ENCODE results near the gene CNTNAP3B.
A peak's percentile ranks its signal among the peaks of the same experiment; 100 is the strongest.
"Not testable (repeated sequence)": the region's sequence is repeated elsewhere in the genome, so short reads cannot be mapped to it uniquely, and the experiment has no call there.

The CNTNAP3B gene

DNA sequence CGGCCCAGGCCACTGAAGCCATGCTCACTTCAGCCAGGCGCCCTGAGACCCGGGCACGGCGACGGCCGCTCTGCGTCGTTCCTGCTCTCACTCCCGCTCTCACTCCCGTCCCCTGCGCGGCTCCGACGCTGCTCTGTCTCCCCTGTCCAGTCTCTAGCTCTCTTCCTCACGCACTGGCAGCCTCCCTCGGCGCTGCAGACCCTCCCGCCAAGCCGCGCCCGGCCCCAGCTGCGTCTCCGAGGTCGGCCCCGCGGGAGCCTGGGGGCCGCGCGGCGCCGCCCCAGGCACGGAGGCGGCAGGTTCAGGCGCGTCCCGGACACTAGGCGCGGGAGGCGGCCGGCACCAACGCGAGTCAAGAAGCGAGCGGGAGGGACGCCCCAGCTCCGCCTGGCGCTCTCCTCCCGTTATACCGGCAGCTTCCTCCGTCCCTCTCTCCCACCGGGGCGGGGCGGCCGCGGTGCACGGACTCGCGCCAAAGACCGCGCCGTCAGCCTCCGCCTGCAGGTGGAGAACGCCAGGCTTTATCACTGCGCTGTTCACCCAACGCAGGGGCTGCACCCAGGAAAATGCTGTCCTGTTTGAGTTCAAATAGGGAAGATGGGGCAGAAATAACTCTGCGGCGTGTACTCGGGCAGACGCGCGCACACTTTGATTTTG is at the start of gene CNTNAP3B:
CNTNAP3B (minus strand) TSS at position 354 of the 657 bp plus-strand sequence; CDS start at position 22, 332 bp downstream.
- H3K79me2 ChIP-seq (ENCODE audit: insufficient read depth, low read length); H3K27me3 ChIP-seq (ENCODE audit: insufficient read depth, low read length, poor library complexity); H3K4me2 ChIP-seq (ENCODE audit: insufficient read depth, low read length); H3K4me1 ChIP-seq (ENCODE audit: insufficient read depth, low read length); H3K36me3 ChIP-seq (ENCODE audit: insufficient read depth, low read length); H3K9me3 ChIP-seq (ENCODE audit: insufficient read depth, low read length, severe bottlenecking); H3K27ac ChIP-seq (ENCODE audit: low read length); H3K9ac ChIP-seq (ENCODE audit: low read depth, low read length); DNase-seq; ATAC-seq (ENCODE audit: insufficient read depth, low read depth); H4K20me1 ChIP-seq (ENCODE audit: insufficient read depth, low read length); H2AFZ ChIP-seq (ENCODE audit: low read depth, low read length); H3K4me3 ChIP-seq (ENCODE audit: low read depth in 1 of 2, low read length in 2 of 2): not testable (repeated sequence)

DNA sequence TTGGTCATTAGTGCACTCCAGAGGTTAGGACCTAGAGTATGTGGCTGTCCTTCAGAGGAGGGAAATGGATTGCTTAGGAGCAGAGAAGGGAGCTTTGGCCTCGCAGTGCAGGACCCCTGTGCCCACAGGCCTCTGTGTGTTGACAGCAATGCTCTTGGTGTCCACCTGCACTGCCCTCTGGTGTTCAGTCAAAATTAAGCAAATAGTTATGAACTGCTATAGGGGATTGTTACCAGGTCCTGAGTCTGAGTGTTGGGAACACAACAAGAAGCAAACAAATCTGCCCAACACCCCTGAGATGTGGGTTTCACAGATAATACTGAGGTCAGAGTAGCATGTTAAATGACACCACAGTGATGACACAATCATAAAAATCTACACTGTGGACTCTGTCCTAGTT is 31.1 kb upstream of the CNTNAP3B start:
- not testable (repeated sequence) for H3K27me3 ChIP-seq (ENCODE audit: insufficient read depth, low read length, poor library complexity); H3K9ac ChIP-seq (ENCODE audit: low read depth, low read length); H3K4me1 ChIP-seq (ENCODE audit: insufficient read depth, low read length); H3K4me2 ChIP-seq (ENCODE audit: insufficient read depth, low read length); H3K27ac ChIP-seq (ENCODE audit: low read length); H3K9me3 ChIP-seq (ENCODE audit: insufficient read depth, low read length, severe bottlenecking); H3K4me3 ChIP-seq (ENCODE audit: low read depth in 1 of 2, low read length in 2 of 2); H3K36me3 ChIP-seq (ENCODE audit: insufficient read depth, low read length); ATAC-seq (ENCODE audit: insufficient read depth, low read depth); H3K79me2 ChIP-seq (ENCODE audit: insufficient read depth, low read length); H2AFZ ChIP-seq (ENCODE audit: low read depth, low read length); H4K20me1 ChIP-seq (ENCODE audit: insufficient read depth, low read length)
- DNase-seq: peak; percentile 4

GRCh38 chr9:42127056-42127841 is 2.0 kb downstream of the CNTNAP3B start:
- not testable (repeated sequence) for DNase-seq; ATAC-seq (ENCODE audit: insufficient read depth, low read depth); H3K4me1 ChIP-seq (ENCODE audit: insufficient read depth, low read length); H3K4me3 ChIP-seq (ENCODE audit: low read depth in 1 of 2, low read length in 2 of 2); H3K79me2 ChIP-seq (ENCODE audit: insufficient read depth, low read length); H3K27ac ChIP-seq (ENCODE audit: low read length); H3K27me3 ChIP-seq (ENCODE audit: insufficient read depth, low read length, poor library complexity); H4K20me1 ChIP-seq (ENCODE audit: insufficient read depth, low read length); H3K9me3 ChIP-seq (ENCODE audit: insufficient read depth, low read length, severe bottlenecking); H3K36me3 ChIP-seq (ENCODE audit: insufficient read depth, low read length); H3K4me2 ChIP-seq (ENCODE audit: insufficient read depth, low read length); H2AFZ ChIP-seq (ENCODE audit: low read depth, low read length); H3K9ac ChIP-seq (ENCODE audit: low read depth, low read length)

- not testable (repeated sequence) for H3K4me2 ChIP-seq (ENCODE audit: insufficient read depth, low read length); DNase-seq; H2AFZ ChIP-seq (ENCODE audit: low read depth, low read length); H3K27ac ChIP-seq (ENCODE audit: low read length); H3K79me2 ChIP-seq (ENCODE audit: insufficient read depth, low read length); H3K9me3 ChIP-seq (ENCODE audit: insufficient read depth, low read length, severe bottlenecking); ATAC-seq (ENCODE audit: insufficient read depth, low read depth); H3K9ac ChIP-seq (ENCODE audit: low read depth, low read length); H3K4me1 ChIP-seq (ENCODE audit: insufficient read depth, low read length); H3K36me3 ChIP-seq (ENCODE audit: insufficient read depth, low read length); H4K20me1 ChIP-seq (ENCODE audit: insufficient read depth, low read length); H3K27me3 ChIP-seq (ENCODE audit: insufficient read depth, low read length, poor library complexity); H3K4me3 ChIP-seq (ENCODE audit: low read depth in 1 of 2, low read length in 2 of 2)
These were observed 8.2 kb downstream of the CNTNAP3B start for GRCh38 chr9:42121007-42121406.

GRCh38 chr9:42095929-42096328 is 33.3 kb downstream of the CNTNAP3B start:
- H3K4me1 ChIP-seq (ENCODE audit: insufficient read depth, low read length); H3K4me2 ChIP-seq (ENCODE audit: insufficient read depth, low read length); H3K4me3 ChIP-seq (ENCODE audit: low read depth in 1 of 2, low read length in 2 of 2); H4K20me1 ChIP-seq (ENCODE audit: insufficient read depth, low read length); DNase-seq; H3K27ac ChIP-seq (ENCODE audit: low read length); H2AFZ ChIP-seq (ENCODE audit: low read depth, low read length); H3K9me3 ChIP-seq (ENCODE audit: insufficient read depth, low read length, severe bottlenecking); H3K27me3 ChIP-seq (ENCODE audit: insufficient read depth, low read length, poor library complexity); H3K36me3 ChIP-seq (ENCODE audit: insufficient read depth, low read length); ATAC-seq (ENCODE audit: insufficient read depth, low read depth); H3K79me2 ChIP-seq (ENCODE audit: insufficient read depth, low read length); H3K9ac ChIP-seq (ENCODE audit: low read depth, low read length): not testable (repeated sequence)

DNA sequence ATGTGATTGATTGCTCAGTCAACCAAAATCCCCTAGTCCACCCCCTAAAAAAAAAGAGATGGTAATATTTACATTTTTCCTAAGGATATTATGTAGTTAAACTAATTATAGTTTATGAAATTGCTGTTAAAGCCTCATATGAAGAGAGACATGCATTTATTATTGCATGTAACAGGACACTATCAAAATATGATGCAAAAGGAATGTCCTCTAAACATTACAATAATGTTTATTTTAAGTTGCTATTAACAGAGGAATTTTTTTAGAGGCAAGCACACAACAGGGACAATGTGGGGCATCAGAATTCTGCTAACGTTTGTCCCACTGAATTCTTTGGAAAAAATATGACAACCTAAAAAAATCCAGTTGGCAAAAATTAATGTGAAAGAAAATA is 44.7 kb downstream of the CNTNAP3B start:
- not testable (repeated sequence) for H3K4me2 ChIP-seq (ENCODE audit: insufficient read depth, low read length); H3K9ac ChIP-seq (ENCODE audit: low read depth, low read length); H3K27me3 ChIP-seq (ENCODE audit: insufficient read depth, low read length, poor library complexity); DNase-seq; H4K20me1 ChIP-seq (ENCODE audit: insufficient read depth, low read length); H3K79me2 ChIP-seq (ENCODE audit: insufficient read depth, low read length); H3K36me3 ChIP-seq (ENCODE audit: insufficient read depth, low read length); H2AFZ ChIP-seq (ENCODE audit: low read depth, low read length); H3K4me1 ChIP-seq (ENCODE audit: insufficient read depth, low read length); ATAC-seq (ENCODE audit: insufficient read depth, low read depth); H3K9me3 ChIP-seq (ENCODE audit: insufficient read depth, low read length, severe bottlenecking); H3K4me3 ChIP-seq (ENCODE audit: low read depth in 1 of 2, low read length in 2 of 2); H3K27ac ChIP-seq (ENCODE audit: low read length)

- not testable (repeated sequence) for ATAC-seq (ENCODE audit: insufficient read depth, low read depth); H3K9me3 ChIP-seq (ENCODE audit: insufficient read depth, low read length, severe bottlenecking); H3K4me3 ChIP-seq (ENCODE audit: low read depth in 1 of 2, low read length in 2 of 2); H3K36me3 ChIP-seq (ENCODE audit: insufficient read depth, low read length); DNase-seq; H3K4me1 ChIP-seq (ENCODE audit: insufficient read depth, low read length); H4K20me1 ChIP-seq (ENCODE audit: insufficient read depth, low read length); H3K27me3 ChIP-seq (ENCODE audit: insufficient read depth, low read length, poor library complexity); H3K27ac ChIP-seq (ENCODE audit: low read length); H3K9ac ChIP-seq (ENCODE audit: low read depth, low read length); H3K4me2 ChIP-seq (ENCODE audit: insufficient read depth, low read length); H3K79me2 ChIP-seq (ENCODE audit: insufficient read depth, low read length); H2AFZ ChIP-seq (ENCODE audit: low read depth, low read length)
These were observed 45.2 kb downstream of the CNTNAP3B start for GRCh38 chr9:42083877-42084558.

GRCh38 chr9:42080376-42080775 is 48.9 kb downstream of the CNTNAP3B start:
- not testable (repeated sequence) for H3K27me3 ChIP-seq (ENCODE audit: insufficient read depth, low read length, poor library complexity); H3K4me2 ChIP-seq (ENCODE audit: insufficient read depth, low read length); H3K79me2 ChIP-seq (ENCODE audit: insufficient read depth, low read length); H3K4me1 ChIP-seq (ENCODE audit: insufficient read depth, low read length); DNase-seq; H3K4me3 ChIP-seq (ENCODE audit: low read depth in 1 of 2, low read length in 2 of 2); H2AFZ ChIP-seq (ENCODE audit: low read depth, low read length); H4K20me1 ChIP-seq (ENCODE audit: insufficient read depth, low read length); H3K9ac ChIP-seq (ENCODE audit: low read depth, low read length); ATAC-seq (ENCODE audit: insufficient read depth, low read depth); H3K36me3 ChIP-seq (ENCODE audit: insufficient read depth, low read length); H3K9me3 ChIP-seq (ENCODE audit: insufficient read depth, low read length, severe bottlenecking); H3K27ac ChIP-seq (ENCODE audit: low read length)
